K562 (cell line): ENCODE results near the gene CCDC85C. TPM values are rescaled to one million over a fixed set of nuclear protein-coding genes. Genes with fewer than 3 reads are reported as not detected.

Source experiments
- ATAC-seq: fragments of 200-7000 bp; cut with Tn5 transposase; 3 replicates; pipeline ENCODE4 v1.9.1; 2020; ENCODE audit warnings: moderate library complexity
- BruUV-seq: library from RNA; stranded (reverse); fragments of 400-500 nt; replicated peaks from 2 replicates; lab custom pipeline; 2021; lab: Mats Ljungman, UMichigan
- CTCF ChIA-PET: fragments of 300-600 bp; formaldehyde crosslinking; extraction: SDS; loops from one replicate; lab custom pipeline; 2021; ENCODE audit warnings: low intra/inter-chr PET ratio; lab: Yijun Ruan, JAX
- POLR2A ChIA-PET: fragments of 300-600, 350-650 bp; sonication (Branson Sonifier 250); formaldehyde crosslinking; extraction: SDS; loops from one replicate; lab custom pipeline; 2021; ENCODE audit warnings: antibody characterized with exemption, inconsistent platforms; lab: Yijun Ruan, JAX
- DNase-seq, 4 experiments: peaks; one replicate each; pipeline versions ENCODE4 v3.0.0 to v3.0.0-alpha.2; 2011 to 2018; ENCODE audit warnings: low spot score in 3 of 4, mixed read lengths in 3 of 4; ENCODE audit errors: extremely low read depth in 1 of 4
- FAIRE-seq: peaks from 2 replicates; lab custom pipeline; 2011; peaks lifted over from hg19 to GRCh38; lab: Jason Lieb, UNC
- H2AFZ ChIP-seq: 2 replicates; pipeline ENCODE4 v1.6.0; 2011; ENCODE audit warnings: low read depth, low read length, control low read depth, inconsistent platforms
- H3K27ac ChIP-seq: fragments of 200-600 bp; 3 replicates; pipeline ENCODE4 v1.8.0; 2011; ENCODE audit warnings: low read depth, mild to moderate bottlenecking, control low read depth, inconsistent platforms, low read length, moderate library complexity, mixed read lengths; ENCODE audit errors: extremely low read depth
- H3K27me3 ChIP-seq, 2 experiments: fragments of 300-600 bp in 1 of 2; 2 replicates in 1 of 2; 3 replicates in 1 of 2; pipeline versions ENCODE4 v1.6.0 to v1.8.0; 2011; ENCODE audit warnings: inconsistent platforms in 2 of 2, low read length in 2 of 2, mild to moderate bottlenecking in 1 of 2, mixed read lengths in 1 of 2, moderate library complexity in 1 of 2; ENCODE audit not compliant: control insufficient read depth in 2 of 2, insufficient read depth in 2 of 2
- H3K36me3 ChIP-seq: fragments of 300-600 bp; 3 replicates; pipeline ENCODE4 v1.8.0; 2011; ENCODE audit warnings: mild to moderate bottlenecking, low read length, inconsistent platforms; ENCODE audit not compliant: control insufficient read depth, insufficient read depth
- H3K4me1 ChIP-seq, 2 experiments: fragments of 200-600 bp in 1 of 2; replicated peaks in 1 of 2; 2 replicates in 1 of 2; 3 replicates in 1 of 2; pipeline versions ENCODE4 v1.5.1 to v1.8.0; 2011; ENCODE audit warnings: inconsistent platforms in 2 of 2, low read length in 2 of 2, mild to moderate bottlenecking in 1 of 2, mixed read lengths in 1 of 2, moderate library complexity in 1 of 2; ENCODE audit not compliant: control insufficient read depth in 2 of 2, insufficient read depth in 2 of 2
- H3K4me2 ChIP-seq: 2 replicates; pipeline ENCODE4 v1.6.1; 2011; ENCODE audit warnings: low read length, control low read depth, inconsistent platforms, mixed read lengths; ENCODE audit not compliant: insufficient read depth
- H3K4me3 ChIP-seq: fragments of 200-600 bp; sonication (generic), shearing (Covaris generic); 2 replicates; pipeline ENCODE4 v1.5.1; 2016; ENCODE audit warnings: control low read depth, inconsistent platforms
- H3K79me2 ChIP-seq: fragments of 200-600 bp; 3 replicates; pipeline ENCODE4 v1.8.0; 2011; ENCODE audit warnings: low read length, inconsistent platforms; ENCODE audit not compliant: control insufficient read depth, insufficient read depth
- H3K9ac ChIP-seq, 2 experiments: 2 replicates each; pipeline versions ENCODE4 v1.6.0 to v1.6.1; 2011; ENCODE audit warnings: low read depth in 2 of 2, low read length in 2 of 2, control low read depth in 1 of 2, inconsistent platforms in 1 of 2, mild to moderate bottlenecking in 1 of 2, mixed read lengths in 1 of 2; ENCODE audit not compliant: insufficient read depth in 1 of 2
- H3K9me1 ChIP-seq: one replicate; pipeline ENCODE4 v1.6.0; 2011; ENCODE audit warnings: inconsistent platforms, mild to moderate bottlenecking, low read length, moderate library complexity; ENCODE audit not compliant: control insufficient read depth, insufficient read depth
- H3K9me3 ChIP-seq: replicated peaks from 2 replicates; pipeline ENCODE4 v1.5.1; 2011; ENCODE audit warnings: low read depth, low read length, inconsistent platforms; ENCODE audit not compliant: control insufficient read depth, insufficient read depth
- H4K20me1 ChIP-seq: replicated peaks from 2 replicates; pipeline ENCODE4 v1.6.1; 2011; ENCODE audit warnings: low read length, inconsistent platforms, mixed read lengths; ENCODE audit not compliant: control insufficient read depth, insufficient read depth
- ATF3 ChIP-seq, 2 experiments: fragments of 450-650 bp in 1 of 2; sonication (generic) in 1 of 2; formaldehyde crosslinking in 1 of 2; IDR thresholded peaks in 1 of 2; conservative IDR thresholded peaks in 1 of 2; 2 replicates each; pipeline versions ENCODE4 v1.6.1 to v1.8.1; 2016 to 2023; ENCODE audit warnings: mild to moderate bottlenecking in 2 of 2, moderate library complexity in 2 of 2, inconsistent platforms in 1 of 2, missing genetic modification reagents in 1 of 2
- ATF7 ChIP-seq: fragments of 450-650 bp; IDR thresholded peaks from 2 replicates; pipeline ENCODE4 v1.7.1; 2014; ENCODE audit warnings: mild to moderate bottlenecking, moderate library complexity
- CEBPB ChIP-seq: fragments of 450-650 bp; IDR thresholded peaks from 2 replicates; pipeline ENCODE4 v1.6.1; 2016; ENCODE audit warnings: missing genetic modification characterization, missing compliant biosample characterization
- CEBPG ChIP-seq, 3 experiments: fragments of 200-800 bp in 1 of 3; sonication (Bioruptor generic) in 1 of 3; sonication (generic) in 1 of 3; formaldehyde crosslinking in 1 of 3; IDR thresholded peaks in 2 of 3; conservative IDR thresholded peaks in 1 of 3; 2 replicates each; pipeline versions ENCODE4 v1.6.1 to v1.8.0; 2016 to 2022; ENCODE audit warnings: missing compliant biosample characterization in 2 of 3, missing genetic modification characterization in 2 of 3, mild to moderate bottlenecking in 1 of 3, missing genetic modification reagents in 1 of 3
- CTCFL ChIP-seq: IDR thresholded peaks from 2 replicates; pipeline ENCODE4 v1.6.1; 2011; ENCODE audit warnings: borderline replicate concordance, low read depth, mild to moderate bottlenecking, moderate library complexity, low read length; ENCODE audit not compliant: insufficient read depth, poor library complexity, severe bottlenecking
- CXXC5 ChIP-seq: fragments of 250-450 bp; sonication (Bioruptor Pico); IDR thresholded peaks from 2 replicates; pipeline ENCODE4 v1.8.0; 2022; ENCODE audit warnings: inconsistent platforms, mild to moderate bottlenecking, moderate library complexity
- EP300 ChIP-seq: IDR thresholded peaks from 2 replicates; pipeline ENCODE4 v1.6.1; 2012; ENCODE audit warnings: low read length, improper control_type of control experiment
- FOXK2 ChIP-seq, 2 experiments: fragments of 450-650 bp; IDR thresholded peaks in 1 of 2; conservative IDR thresholded peaks in 1 of 2; 2 replicates each; pipeline ENCODE4 v1.6.1; 2016; ENCODE audit warnings: low read depth in 2 of 2, mild to moderate bottlenecking in 1 of 2
- HNRNPLL ChIP-seq: fragments of 200-400 bp; formaldehyde crosslinking; IDR thresholded peaks from 2 replicates; pipeline ENCODE4 v1.6.1; 2017; ENCODE audit warnings: low read length, low read depth, mild to moderate bottlenecking; ENCODE audit not compliant: poor library complexity, severe bottlenecking
- JUND ChIP-seq, 2 experiments: IDR thresholded peaks; 2 replicates in 1 of 2; 3 replicates in 1 of 2; pipeline ENCODE4 v1.6.1; 2011; ENCODE audit warnings: borderline replicate concordance in 2 of 2, low read depth in 2 of 2, low read length in 2 of 2, improper control_type of control experiment in 1 of 2, missing biosample characterization in 1 of 2, missing genetic modification characterization in 1 of 2, missing genetic modification reagents in 1 of 2
- MECOM ChIP-seq: fragments of 250-450 bp; sonication (Bioruptor Pico); IDR thresholded peaks from 2 replicates; pipeline ENCODE4 v1.8.0; 2022; ENCODE audit warnings: inconsistent platforms
- SMARCA4 ChIP-seq: fragments of 450-650 bp; IDR thresholded peaks from 2 replicates; pipeline ENCODE4 v1.6.1; 2016
- TEAD2 ChIP-seq: fragments of 450-650 bp; IDR thresholded peaks from 2 replicates; pipeline ENCODE4 v1.6.1; 2016; ENCODE audit warnings: missing genetic modification characterization, control low read depth, missing compliant biosample characterization
- TRIM24 ChIP-seq, 2 experiments: fragments of 450-650 bp; IDR thresholded peaks; 2 replicates each; pipeline ENCODE4 v1.6.1; 2016
- ZNF224 ChIP-seq: sonication (generic); formaldehyde crosslinking; IDR thresholded peaks from 2 replicates; pipeline ENCODE4 v1.8.0; 2022; ENCODE audit warnings: mild to moderate bottlenecking, missing genetic modification reagents
- ZSCAN32 ChIP-seq: fragments of 450-650 bp; formaldehyde crosslinking; IDR thresholded peaks from 2 replicates; pipeline ENCODE4 v1.4.0; 2020; ENCODE audit warnings: mild to moderate bottlenecking, moderate library complexity
- WGBS: fragments of 100-300 bp; shearing (Covaris generic); methylation state at CpG from one replicate; pipeline ENCODE4 v1.1.6; 2016; ENCODE audit warnings: low coverage, mixed read lengths; ENCODE audit not compliant: insufficient coverage; ENCODE audit errors: missing lambda C conversion rate; 5-methylcytosine and 5-hydroxymethylcytosine counted together
- in situ Hi-C: fragments of 300-500 bp; cut with MboI; formaldehyde crosslinking; loops from 4 replicates; pipeline ENCODE4 v1.15.0; 2018; ENCODE audit warnings: inconsistent platforms, mixed read lengths
- intact Hi-C: fragments of 100-400 bp; cut with micrococcal nuclease; formaldehyde crosslinking; loops from 2 replicates; pipeline ENCODE4 v1.14.2; 2022
- polyA plus RNA-seq, 8 experiments: library from polyadenylated mRNA; depleted of rRNA in 4 of 8; stranded (reverse) in 5 of 8; unstranded in 3 of 8; fragments of >200 nt; fragmentation: Nextera tagmentation in 2 of 8; fragmentation: Illumina TruSeq in 1 of 8; extraction: Ambion mirVana in 2 of 8; extraction: Trizol in 1 of 8; gene quantifications; 2 replicates each; pipeline versions ENCODE4 v1.2.1 to v1.2.3, GENCODE V29; 2011 to 2014; ENCODE audit warnings: inconsistent platforms in 1 of 8, missing spikeins in 1 of 8
- total RNA-seq, 7 experiments: library from RNA; depleted of rRNA in 6 of 7; stranded (reverse); fragments of >200 nt in 6 of 7; fragmentation: Illumina TruSeq in 2 of 7; extraction: Trizol in 2 of 7; gene quantifications; 2 replicates each; pipeline versions ENCODE4 v1.2.1 to v1.2.3, GENCODE V29; 2011 to 2021; ENCODE audit warnings: low replicate concordance in 1 of 7
- TF ChIP-seq, protein P1 (sequence below): fragments of 450-650 bp; formaldehyde crosslinking; IDR thresholded peaks from 2 replicates; pipeline ENCODE4 v1.4.0; 2022; ENCODE audit warnings: mild to moderate bottlenecking, moderate library complexity

The CCDC85C gene
- total and polyA plus RNA-seq, 9 of the 15 experiments (the other 6 are each of a cell fraction or from before 2014, with no cell fraction given), result 0.18 to 22.0 (median 6.3) TPM

DNA sequence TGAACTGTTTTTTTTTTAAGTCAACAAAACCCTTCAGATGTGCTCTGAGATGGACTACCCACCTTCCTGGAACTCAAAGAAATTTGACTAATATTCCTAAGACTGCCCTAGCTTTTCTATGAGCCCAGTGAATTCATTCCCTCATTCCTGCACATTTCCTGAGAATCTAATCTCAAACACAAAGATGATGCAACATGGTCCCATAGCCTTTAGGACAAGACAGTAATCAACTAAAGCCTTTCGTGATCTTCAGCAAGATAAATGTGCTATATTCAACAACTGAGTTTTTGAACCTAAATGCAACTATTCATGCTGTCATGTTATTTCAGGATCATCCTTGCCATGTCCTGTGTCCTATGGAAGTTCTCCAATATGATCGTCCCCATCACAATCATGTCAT, 128.3 kb downstream of the CCDC85C start:
- ATAC-seq (no peak; the same call in 2 of the 3 replicates), FAIRE-seq (no peak), DNase-seq (no peak)
- Histone ChIP-seq H2AFZ (peak overlapping the region; percentile 71), H3K9me3 (no peaks in the 10 kb centered on the region), H3K4me2 (peak overlapping the region; percentile 73), H3K27ac (peak overlapping the region; percentile 65), H3K79me2 (peaks cover 93% of the 10 kb centered on the region), H4K20me1 (peaks cover 8% of the 10 kb centered on the region; the same call in 1 of the 2 replicates), H3K9ac (peak overlapping the region in 1 of 2 experiments; percentile 59; a peak in 2 of 4 replicates), H3K4me1 (peaks cover 8 to 36% of the 10 kb centered on the region in 2 experiments; a peak in 4 of 5 replicates), H3K36me3 (no peaks in the 10 kb centered on the region), H3K9me1 (no peaks in the 10 kb centered on the region), H3K27me3 (no peaks in the 10 kb centered on the region), H3K4me3 (no peak overlapping the region)
- no TSS peak for BruUV-seq
- ChIA-PET CTCF (no interaction called here), POLR2A (interaction anchor here (0.8 to 2.0 kb wide), 5 partner anchors 8 to 121 kb away, joined by 3 to 10 read pairs (median 5); no protein-coding TSS in a partner anchor)
- WGBS, result 30% methylated on average over 2 of the region's 2 CpGs
- in situ Hi-C loops (no loop called here), intact Hi-C loops (no loop called here)
- TF ChIP-seq MECOM (CRISPR knock-in tag) (peak; percentile 83), HNRNPLL (no peak), ATF3 (IDR thresholded peaks at IDR 0.05) (peak; percentile 95), ATF3 (CRISPR knock-in tag; conservative IDR thresholded peaks at IDR 0.05) (no peak), EP300 (peak; percentile 36; the same call in 1 of the 2 replicates), ATF7 (peak; percentile 54; the same call in 1 of the 2 replicates), FOXK2 (conservative IDR thresholded peaks at IDR 0.05 in 1 of 2, IDR thresholded peaks at IDR 0.05 in 1 of 2; ENCODE audit: low read depth in 2 of 2) (no peak), ZSCAN32 (CRISPR knock-in tag) (0 out of 2 replicates have a peak, but pooled peaks have one; percentile 50), TEAD2 (tag) (no peak), SMARCA4 (peak; percentile 54; the same call in 1 of the 2 replicates), TRIM24 (IDR thresholded peaks at IDR 0.05) (peak; percentile 22 to 23; a peak in 1 of 4 replicates), CXXC5 (CRISPR knock-in tag) (peak; percentile 40; the same call in 1 of the 2 replicates), CTCFL (no peak), JUND (IDR thresholded peaks at IDR 0.05; ENCODE audit: borderline replicate concordance, low read depth, low read length) (peak; percentile 74), JUND (tag; IDR thresholded peaks at IDR 0.05; ENCODE audit: borderline replicate concordance, low read depth, low read length) (no peak), CEBPB (peak; percentile 73), CEBPG (CRISPR knock-in tag; IDR thresholded peaks at IDR 0.05) (peak; percentile 86), CEBPG (tag; conservative IDR thresholded peaks at IDR 0.05 in 1 of 2, IDR thresholded peaks at IDR 0.05 in 1 of 2) (peak; percentile 91), ZNF224 (CRISPR knock-in tag) (no peak)
- TF ChIP-seq, protein P1, sequence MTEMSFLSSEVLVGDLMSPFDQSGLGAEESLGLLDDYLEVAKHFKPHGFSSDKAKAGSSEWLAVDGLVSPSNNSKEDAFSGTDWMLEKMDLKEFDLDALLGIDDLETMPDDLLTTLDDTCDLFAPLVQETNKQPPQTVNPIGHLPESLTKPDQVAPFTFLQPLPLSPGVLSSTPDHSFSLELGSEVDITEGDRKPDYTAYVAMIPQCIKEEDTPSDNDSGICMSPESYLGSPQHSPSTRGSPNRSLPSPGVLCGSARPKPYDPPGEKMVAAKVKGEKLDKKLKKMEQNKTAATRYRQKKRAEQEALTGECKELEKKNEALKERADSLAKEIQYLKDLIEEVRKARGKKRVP (CRISPR knock-in tag), result peak; percentile 89
